Lung (tissue), 12 donors: ENCODE data around the gene ABHD13. TPM values are rescaled to one million over a fixed set of nuclear protein-coding genes. Genes with fewer than 3 reads are reported as not detected.

ENCODE experiments used
- ATAC-seq: fragments of 200-7000 bp; cut with Tn5 transposase; one replicate; pipeline ENCODE4 v1.9.1; 2020; ENCODE audit warnings: moderate number of reproducible peaks; ENCODE audit not compliant: insufficient read depth, low FRiP score
- DNase-seq, 3 donors: peaks; one replicate each; pipeline ENCODE4 v3.0.0-alpha.2; 2013 to 2017
- H3K27ac ChIP-seq, 2 donors: one replicate each; pipeline ENCODE4 v1.5.1; 2013; ENCODE audit warnings: mild to moderate bottlenecking in 2 of 2, moderate library complexity in 2 of 2, control low read depth in 1 of 2, inconsistent platforms in 1 of 2, low read depth in 1 of 2, low read length in 1 of 2
- H3K27me3 ChIP-seq, 3 donors: one replicate each; pipeline ENCODE4 v1.5.1; 2013; ENCODE audit warnings: low read length in 2 of 3; ENCODE audit not compliant: control insufficient read depth in 3 of 3, insufficient read depth in 3 of 3
- H3K36me3 ChIP-seq, 4 donors: one replicate each; pipeline ENCODE4 v1.5.1; 2013; ENCODE audit warnings: low read length in 4 of 4, mild to moderate bottlenecking in 1 of 4, moderate library complexity in 1 of 4; ENCODE audit not compliant: control insufficient read depth in 4 of 4, insufficient read depth in 4 of 4
- H3K4me1 ChIP-seq, 5 donors: one replicate each; pipeline ENCODE4 v1.5.1; 2013; ENCODE audit warnings: low read length in 5 of 5, mild to moderate bottlenecking in 2 of 5, moderate library complexity in 1 of 5; ENCODE audit not compliant: control insufficient read depth in 5 of 5, insufficient read depth in 5 of 5
- H3K4me3 ChIP-seq: one replicate; pipeline ENCODE4 v1.5.1; 2013; ENCODE audit warnings: mild to moderate bottlenecking, control low read depth, moderate library complexity
- H3K9ac ChIP-seq, 2 donors: one replicate each; pipeline ENCODE4 v1.5.1; 2013; ENCODE audit warnings: low read length in 2 of 2, control low read depth in 1 of 2; ENCODE audit not compliant: insufficient read depth in 1 of 2
- H3K9me3 ChIP-seq, 4 donors: one replicate each; pipeline ENCODE4 v1.5.1; 2013; ENCODE audit warnings: low read length in 3 of 4, mild to moderate bottlenecking in 1 of 4, moderate library complexity in 1 of 4; ENCODE audit not compliant: control insufficient read depth in 4 of 4, insufficient read depth in 3 of 4
- CTCF ChIP-seq: IDR thresholded peaks from 2 replicates; pipeline ENCODE4 v1.5.1; 2012; ENCODE audit warnings: mild to moderate bottlenecking; ENCODE audit errors: control extremely low read depth, extremely low read depth
- WGBS, 2 donors: extraction: QIAGEN DNeasy Blood & Tissue Kit; methylation state at CpG; one replicate each; pipeline ENCODE4 v1.1.7; 2013; 5-methylcytosine and 5-hydroxymethylcytosine counted together
- polyA plus RNA-seq, 2 donors: library from polyadenylated mRNA; stranded (reverse); fragments of 200-250 nt; gene quantifications; one replicate each; pipeline ENCODE4 v1.2.1, GENCODE V29; 2013
- total RNA-seq, 2 donors: library from RNA; depleted of rRNA in 1 of 2; stranded (reverse); fragments of >200 nt in 1 of 2; gene quantifications; one replicate each; pipeline ENCODE4 v1.2.1, GENCODE V29; 2014 to 2021
- donor health status: control.
- donor health status: control.
- donor health status: Bipolar disorder and iron deficiency.
- donor health status: healthy.
- donor health status: DM: yes; HTN: yes; CAD: no.

Gene ABHD13
- total and polyA plus RNA-seq, 4 donors = 4.7 to 17.5 (median 8.3) TPM

- ATAC-seq = no peak
- no peak for TF ChIP-seq CTCF
- Histone ChIP-seq H3K36me3 (peaks cover 0 to 3% (median 0%) of the 10 kb centered on the region in 4 donors), H3K9ac (no peak overlapping the region), H3K9me3 (no peaks in the 10 kb centered on the region), H3K27ac (no peak overlapping the region), H3K4me1 (peaks cover 6 to 38% (median 19%) of the 10 kb centered on the region in 5 donors), H3K4me3 (no peak overlapping the region), H3K27me3 (no peaks in the 10 kb centered on the region)
- WGBS, 2 donors = 33 to 34% methylated on average over 1 of the region's 1 CpG
- DNase-seq = peak in 1 of 3 donors; percentile 18
Observed at GRCh38 chr13:108220041-108220440, 1.8 kb downstream of the ABHD13 start.

GRCh38 chr13:108223687-108224503 is 5.7 kb downstream of the ABHD13 start:
- 74 to 87% methylated on average over 7 of the region's 7 CpGs for WGBS, 2 donors
- Histone ChIP-seq H3K27me3 (no peaks in the 10 kb centered on the region), H3K4me3 (no peak overlapping the region)

GRCh38 chr13:108225440-108225839 is 7.2 kb downstream of the ABHD13 start:
- no peaks in the 10 kb centered on the region for H3K27me3 ChIP-seq
- TF ChIP-seq CTCF = no peak
- DNase-seq (no peak), ATAC-seq (no peak)
- 29 to 42% methylated on average over 1 of the region's 1 CpG for WGBS, 2 donors
- no peaks in the 10 kb centered on the region for H3K9me3 ChIP-seq
- no peak overlapping the region for H3K4me3 ChIP-seq
- H3K27ac ChIP-seq = no peak overlapping the region
- no peak overlapping the region for H3K9ac ChIP-seq
- peaks cover 0 to 12% (median 0%) of the 10 kb centered on the region in 4 donors for H3K36me3 ChIP-seq
- H3K4me1 ChIP-seq = peaks cover 0 to 24% (median 10%) of the 10 kb centered on the region in 5 donors

More at GRCh38 chr13:108223687-108224503, 5.7 kb downstream of the ABHD13 start:
- DNase-seq = no peak
- Histone ChIP-seq H3K36me3 (peaks cover 0 to 3% (median 0%) of the 10 kb centered on the region in 4 donors), H3K9ac (no peak overlapping the region), H3K9me3 (no peaks in the 10 kb centered on the region), H3K4me1 (peaks cover 0 to 34% (median 17%) of the 10 kb centered on the region in 5 donors), H3K27ac (no peak overlapping the region)
- no peak for ATAC-seq
- TF ChIP-seq CTCF = no peak
